ENCODE data around the gene TRIM71.

TRIM71 gene

DNA sequence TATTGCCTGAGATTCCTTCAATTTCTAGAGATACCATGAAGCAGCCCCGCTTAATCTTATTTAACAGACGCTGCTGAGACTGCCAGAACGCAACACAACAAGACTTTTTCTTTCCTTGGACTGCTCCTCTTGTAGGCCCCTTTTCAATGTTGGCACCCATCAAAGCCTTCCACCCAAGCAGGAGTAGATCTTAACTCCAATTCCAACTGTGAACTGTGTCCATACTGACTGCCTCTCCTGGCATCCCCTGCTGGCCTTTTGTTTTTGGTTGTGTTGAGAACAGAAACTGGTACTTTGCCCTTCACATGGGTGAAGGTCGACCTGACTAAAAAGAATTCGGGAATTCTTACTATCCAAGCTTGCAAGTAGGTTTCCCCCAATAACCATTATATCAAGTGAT lies 50.2 kb downstream of the TRIM71 start:
- H3K4me3 ChIP-seq (ENCODE audit: low read length) = no peak overlapping the region
- DNase-seq (ENCODE audit: low read depth) = no peak
- TF ChIP-seq, protein P1, sequence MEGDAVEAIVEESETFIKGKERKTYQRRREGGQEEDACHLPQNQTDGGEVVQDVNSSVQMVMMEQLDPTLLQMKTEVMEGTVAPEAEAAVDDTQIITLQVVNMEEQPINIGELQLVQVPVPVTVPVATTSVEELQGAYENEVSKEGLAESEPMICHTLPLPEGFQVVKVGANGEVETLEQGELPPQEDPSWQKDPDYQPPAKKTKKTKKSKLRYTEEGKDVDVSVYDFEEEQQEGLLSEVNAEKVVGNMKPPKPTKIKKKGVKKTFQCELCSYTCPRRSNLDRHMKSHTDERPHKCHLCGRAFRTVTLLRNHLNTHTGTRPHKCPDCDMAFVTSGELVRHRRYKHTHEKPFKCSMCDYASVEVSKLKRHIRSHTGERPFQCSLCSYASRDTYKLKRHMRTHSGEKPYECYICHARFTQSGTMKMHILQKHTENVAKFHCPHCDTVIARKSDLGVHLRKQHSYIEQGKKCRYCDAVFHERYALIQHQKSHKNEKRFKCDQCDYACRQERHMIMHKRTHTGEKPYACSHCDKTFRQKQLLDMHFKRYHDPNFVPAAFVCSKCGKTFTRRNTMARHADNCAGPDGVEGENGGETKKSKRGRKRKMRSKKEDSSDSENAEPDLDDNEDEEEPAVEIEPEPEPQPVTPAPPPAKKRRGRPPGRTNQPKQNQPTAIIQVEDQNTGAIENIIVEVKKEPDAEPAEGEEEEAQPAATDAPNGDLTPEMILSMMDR (conservative IDR thresholded peaks at IDR 0.05; ENCODE audit: low read depth, low read length) = no peak

DNA sequence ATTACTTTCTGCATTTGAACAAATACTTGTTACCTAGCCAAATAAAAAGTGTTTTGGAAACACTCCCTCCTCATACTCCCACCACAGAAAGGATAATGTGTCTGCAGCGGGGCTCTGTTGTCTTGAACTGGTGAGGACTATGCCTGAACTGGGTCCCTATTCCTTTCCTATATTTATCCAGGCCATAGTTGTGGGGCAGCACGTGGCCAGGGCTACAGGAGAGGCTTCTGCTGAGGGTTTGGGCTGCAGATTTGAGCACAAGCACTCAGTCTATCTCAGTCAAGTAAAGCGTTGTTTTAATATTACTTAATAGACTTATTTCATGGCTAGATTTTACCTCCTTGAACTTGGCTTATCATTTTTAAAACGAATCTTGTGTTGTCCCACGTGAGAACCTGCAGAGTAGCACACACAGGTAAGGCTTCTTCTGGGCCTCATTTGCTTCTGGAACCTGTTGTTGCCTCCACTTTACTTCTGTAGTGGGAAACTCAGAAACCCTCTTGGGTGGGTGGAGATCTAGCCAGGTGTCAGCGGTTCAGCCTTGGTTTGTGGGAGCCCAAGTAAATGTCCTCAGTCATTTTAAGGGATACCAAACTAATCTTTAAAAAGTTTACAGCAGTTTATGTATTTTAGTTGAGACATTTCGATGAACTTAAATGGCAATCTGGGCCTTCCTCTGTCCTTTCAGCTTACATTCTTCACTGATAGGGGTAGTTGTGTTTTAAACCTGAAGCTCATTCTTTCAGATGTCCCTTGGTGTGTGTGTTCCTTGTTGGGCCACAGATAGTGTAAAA lies 51.1 kb downstream of the TRIM71 start:
- no peak for DNase-seq (ENCODE audit: low read depth)
- TF ChIP-seq, protein P1 (conservative IDR thresholded peaks at IDR 0.05; ENCODE audit: low read depth, low read length) = no peak
- no peak overlapping the region for H3K4me3 ChIP-seq (ENCODE audit: low read length)

DNA sequence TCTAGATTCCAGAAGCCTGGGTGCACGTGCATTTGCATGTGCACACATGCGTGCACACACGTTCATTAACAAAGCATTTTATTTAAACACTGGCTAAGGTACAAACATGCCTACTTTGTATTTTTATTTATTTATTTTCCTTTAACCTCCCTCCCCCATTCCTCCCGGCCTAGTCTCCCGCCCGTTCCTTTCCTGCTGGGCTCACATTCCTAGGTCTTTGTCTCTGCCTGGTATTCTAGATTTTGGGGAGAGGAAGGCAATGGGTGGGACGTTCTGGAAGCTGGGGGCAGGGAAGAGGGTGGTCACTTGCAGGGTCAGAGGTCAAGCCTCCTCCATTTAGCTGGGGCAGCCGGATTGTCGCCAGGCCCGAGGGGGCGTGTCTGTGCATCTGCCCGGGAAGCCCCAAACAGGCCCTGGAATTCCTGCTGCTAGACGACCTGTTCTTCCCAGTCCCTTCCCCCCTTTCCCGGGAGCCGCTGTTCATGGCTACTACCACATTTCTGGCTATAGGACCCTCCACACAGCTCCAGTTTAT lies 51.8 kb downstream of the TRIM71 start:
- no peak for DNase-seq (ENCODE audit: low read depth)
- TF ChIP-seq, protein P1 (conservative IDR thresholded peaks at IDR 0.05; ENCODE audit: low read depth, low read length) = no peak
- H3K4me3 ChIP-seq (ENCODE audit: low read length) = no peak overlapping the region

DNA sequence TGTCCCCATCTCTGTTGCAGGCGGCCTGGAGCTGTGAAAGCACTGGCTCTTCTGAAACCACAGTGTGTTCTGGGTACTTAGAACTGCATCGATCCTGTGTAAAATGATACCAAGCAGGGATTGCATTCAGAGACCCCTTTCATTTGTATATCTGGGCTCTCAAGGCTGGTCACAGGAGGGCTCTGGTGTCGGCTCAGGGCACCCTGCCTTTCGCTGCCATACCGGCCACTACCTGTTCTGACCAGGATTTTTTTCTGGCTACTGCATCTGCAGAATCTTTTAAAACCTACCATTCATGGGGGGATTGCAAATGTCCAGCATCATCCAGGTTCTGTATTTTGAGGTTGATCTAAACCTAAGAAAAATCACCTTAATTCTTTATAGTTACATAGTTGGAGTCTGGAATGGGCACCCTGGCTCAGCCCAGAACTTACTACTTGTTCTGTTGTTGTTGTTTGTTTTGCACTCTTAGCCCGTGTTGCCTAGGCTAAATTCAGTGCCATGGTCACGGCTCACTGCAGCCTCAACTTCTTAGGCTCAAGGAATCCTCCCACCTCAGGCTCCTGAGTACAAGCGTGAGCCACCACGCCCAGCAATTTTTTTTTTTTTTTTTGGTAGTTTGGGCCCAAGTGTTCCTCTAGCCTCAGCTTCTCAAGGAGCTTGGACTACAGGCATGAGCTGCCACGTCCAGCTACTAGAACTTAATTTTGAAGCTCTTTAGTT lies 52.7 kb downstream of the TRIM71 start:
- H3K4me3 ChIP-seq (ENCODE audit: low read length) = no peak overlapping the region
- TF ChIP-seq, protein P1 (conservative IDR thresholded peaks at IDR 0.05; ENCODE audit: low read depth, low read length) = no peak
- DNase-seq (ENCODE audit: low read depth) = no peak

DNA sequence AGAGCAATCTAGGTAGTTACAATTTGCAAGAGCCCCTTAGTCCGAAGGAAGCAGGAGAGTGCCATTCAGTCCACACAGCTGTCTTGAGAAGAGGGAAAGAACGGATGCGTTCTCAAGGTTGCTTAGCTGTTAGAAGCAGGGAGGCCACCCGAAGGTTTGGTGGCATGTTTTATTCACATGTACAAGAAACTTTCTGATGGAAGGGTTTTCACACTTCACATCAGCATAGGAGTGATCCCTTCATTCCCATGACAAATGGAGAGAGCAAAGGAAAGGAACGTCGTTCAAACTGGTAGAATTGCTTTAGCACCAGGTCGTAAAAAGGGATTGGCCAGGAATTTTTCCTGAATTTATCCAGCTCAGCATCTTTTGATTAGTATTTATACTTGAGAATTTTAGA lies 53.5 kb downstream of the TRIM71 start:
- no peak overlapping the region for H3K4me3 ChIP-seq (ENCODE audit: low read length)
- no peak for DNase-seq (ENCODE audit: low read depth)
- TF ChIP-seq, protein P1 (conservative IDR thresholded peaks at IDR 0.05; ENCODE audit: low read depth, low read length) = no peak

DNA sequence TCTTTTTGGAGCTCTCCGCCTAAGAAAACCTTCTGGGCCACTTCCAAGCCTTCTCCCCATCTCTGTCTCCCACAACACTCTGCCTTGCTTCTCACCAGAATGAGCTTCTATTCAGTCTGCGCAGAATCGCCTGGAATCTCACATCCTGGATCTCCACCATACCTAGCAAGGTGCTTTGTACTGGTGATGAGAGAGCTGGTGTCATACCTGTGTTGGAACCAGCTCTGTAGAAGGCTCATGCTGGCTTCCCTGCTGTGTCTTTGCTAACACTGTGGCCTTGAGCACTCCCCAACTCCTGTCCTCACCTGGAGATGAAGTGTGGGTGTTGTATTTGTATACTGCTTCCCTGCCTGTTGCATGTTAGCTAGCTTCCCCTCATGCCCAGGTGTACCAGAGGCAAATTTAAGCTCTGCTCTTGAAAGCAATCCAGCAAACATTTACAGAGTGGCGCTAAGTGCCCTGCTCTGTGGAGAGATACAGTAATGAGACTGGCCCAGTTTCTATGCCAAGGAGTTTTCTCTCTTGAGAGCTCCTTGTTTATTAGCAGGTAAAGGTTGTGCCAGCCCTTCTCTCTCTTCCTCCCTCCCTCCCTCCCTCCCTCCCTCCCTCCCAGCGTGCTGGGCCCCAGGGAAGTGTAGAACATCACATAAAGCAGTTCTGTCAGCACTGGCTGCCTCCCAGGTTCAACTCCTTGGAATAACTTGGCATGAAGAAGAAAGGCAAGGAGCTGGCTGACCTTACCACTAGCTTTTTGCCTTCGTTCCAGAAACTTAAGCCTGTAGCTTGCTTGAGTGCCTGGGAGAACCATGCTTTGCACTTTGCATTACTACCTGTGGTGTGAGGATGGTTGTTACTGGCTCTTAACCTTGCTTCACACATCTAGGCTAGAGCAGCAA lies 54.9 kb downstream of the TRIM71 start:
- H3K4me3 ChIP-seq (ENCODE audit: low read length) = no peak overlapping the region
- DNase-seq (ENCODE audit: low read depth) = peak; percentile 69
- TF ChIP-seq, protein P1 (conservative IDR thresholded peaks at IDR 0.05; ENCODE audit: low read depth, low read length) = no peak
